ENCODE measurements around the gene REPIN1.
A peak's percentile ranks its signal among the peaks of the same experiment; 100 is the strongest.

REPIN1 gene

GRCh38 chr7:150404172-150404804, 35.7 kb downstream of the REPIN1 start:
- H4K8ac ChIP-seq (ENCODE audit: low read depth, low read length), result peak overlapping the region; percentile 95
- peaks cover 1% of the 10 kb centered on the region for H3K9me3 ChIP-seq (ENCODE audit: insufficient read depth, low read depth, low read length)
- H3K27ac ChIP-seq (ENCODE audit: low read depth, low read length), result peak overlapping the region; percentile 96
- H3K14ac ChIP-seq (ENCODE audit: low read length), result peak overlapping the region; percentile 91
- peak overlapping the region; percentile 92 for H4K12ac ChIP-seq (ENCODE audit: low read depth, low read length)
- no CpG with 5 or more reads among the region's 16 CpGs for WGBS (ENCODE audit: extremely low coverage, insufficient coverage, insufficient read length)
- peak overlapping the region; percentile 56 for H3K4me2 ChIP-seq (ENCODE audit: low read length)
- peak overlapping the region; percentile 94 for H3K4ac ChIP-seq (ENCODE audit: low read depth, low read length)
- peaks cover 59% of the 10 kb centered on the region for H3K79me1 ChIP-seq (ENCODE audit: low read length)
- H3K36me3 ChIP-seq (ENCODE audit: control insufficient read depth in 1 of 2, insufficient read depth in 2 of 2, low read length in 2 of 2), result peaks cover 16 to 18% of the 10 kb centered on the region in 2 experiments
- H2AK5ac ChIP-seq (ENCODE audit: low read length), result peak overlapping the region; percentile 99
- H3K4me3 ChIP-seq (ENCODE audit: low read depth, low read length), result no peak overlapping the region
- peaks cover 36% of the 10 kb centered on the region for H3K79me2 ChIP-seq (ENCODE audit: control insufficient read depth, insufficient read depth, low read length, poor library complexity)
- no peak for DNase-seq
- H3K18ac ChIP-seq (ENCODE audit: low read length), result peak overlapping the region; percentile 78
- peak overlapping the region; percentile 98 for H2BK120ac ChIP-seq (ENCODE audit: insufficient read depth, low read length, poor library complexity)
- H2BK5ac ChIP-seq (ENCODE audit: low read depth, low read length, poor library complexity), result peak overlapping the region; percentile 98
- H3K4me1 ChIP-seq (ENCODE audit: control insufficient read depth in 1 of 2, insufficient read depth in 2 of 2, low read length in 2 of 2), result peaks cover 41 to 62% of the 10 kb centered on the region in 2 experiments
- H3K9ac ChIP-seq (ENCODE audit: low read length), result peak overlapping the region; percentile 84
- no peaks in the 10 kb centered on the region for H3K27me3 ChIP-seq (ENCODE audit: insufficient read depth, low read length)
- H2BK12ac ChIP-seq (ENCODE audit: low read length), result peak overlapping the region; percentile 78
- H3K23ac ChIP-seq (ENCODE audit: low read length), result no peak overlapping the region
- peak overlapping the region; percentile 99 for H4K91ac ChIP-seq (ENCODE audit: low read depth, low read length)
- peak overlapping the region; percentile 88 for H2AFZ ChIP-seq (ENCODE audit: insufficient read depth, low read length, poor library complexity)

- Histone ChIP-seq H3K14ac (ENCODE audit: low read length) (peak overlapping the region; percentile 91), H3K4me3 (ENCODE audit: low read depth, low read length) (peak overlapping the region; percentile 75), H2BK12ac (ENCODE audit: low read length) (peak overlapping the region; percentile 78), H3K4me2 (ENCODE audit: low read length) (peak overlapping the region; percentile 56), H2BK5ac (ENCODE audit: low read depth, low read length, poor library complexity) (peak overlapping the region; percentile 98), H3K27ac (ENCODE audit: low read depth, low read length) (peak overlapping the region; percentile 96), H3K79me2 (ENCODE audit: control insufficient read depth, insufficient read depth, low read length, poor library complexity) (peaks cover 36% of the 10 kb centered on the region), H2AFZ (ENCODE audit: insufficient read depth, low read length, poor library complexity) (peak overlapping the region; percentile 88), H3K27me3 (ENCODE audit: insufficient read depth, low read length) (no peaks in the 10 kb centered on the region), H2AK5ac (ENCODE audit: low read length) (peak overlapping the region; percentile 99), H2BK120ac (ENCODE audit: insufficient read depth, low read length, poor library complexity) (peak overlapping the region; percentile 98), H3K9ac (ENCODE audit: low read length) (peak overlapping the region; percentile 84), H3K79me1 (ENCODE audit: low read length) (peaks cover 55% of the 10 kb centered on the region), H3K4ac (ENCODE audit: low read depth, low read length) (peak overlapping the region; percentile 94), H3K23ac (ENCODE audit: low read length) (no peak overlapping the region), H4K8ac (ENCODE audit: low read depth, low read length) (peak overlapping the region; percentile 95), H3K18ac (ENCODE audit: low read length) (peak overlapping the region; percentile 78), H3K4me1 (ENCODE audit: control insufficient read depth in 1 of 2, insufficient read depth in 2 of 2, low read length in 2 of 2) (peaks cover 37 to 56% of the 10 kb centered on the region in 2 experiments), H3K9me3 (ENCODE audit: insufficient read depth, low read depth, low read length) (peaks cover 1% of the 10 kb centered on the region), H3K36me3 (ENCODE audit: control insufficient read depth in 1 of 2, insufficient read depth in 2 of 2, low read length in 2 of 2) (peaks cover 22 to 24% of the 10 kb centered on the region in 2 experiments), H4K91ac (ENCODE audit: low read depth, low read length) (peak overlapping the region; percentile 99), H4K12ac (ENCODE audit: low read depth, low read length) (peak overlapping the region; percentile 92)
- DNase-seq, result peak; percentile 66 to 81
- WGBS (ENCODE audit: extremely low coverage, insufficient coverage, insufficient read length), result no CpG with 5 or more reads among the region's 86 CpGs
Measured at GRCh38 chr7:150404805-150405583, 36.4 kb downstream of the REPIN1 start.

- peak overlapping the region; percentile 42 for H2AK5ac ChIP-seq (ENCODE audit: low read length)
- H3K27me3 ChIP-seq (ENCODE audit: insufficient read depth, low read length), result no peaks in the 10 kb centered on the region
- no CpG with 5 or more reads among the region's 35 CpGs for WGBS (ENCODE audit: extremely low coverage, insufficient coverage, insufficient read length)
- H4K8ac ChIP-seq (ENCODE audit: low read depth, low read length), result peak overlapping the region; percentile 95
- H3K4me1 ChIP-seq (ENCODE audit: control insufficient read depth in 1 of 2, insufficient read depth in 2 of 2, low read length in 2 of 2), result peaks cover 37 to 53% of the 10 kb centered on the region in 2 experiments
- H4K12ac ChIP-seq (ENCODE audit: low read depth, low read length), result peak overlapping the region; percentile 92
- peak overlapping the region; percentile 91 for H3K14ac ChIP-seq (ENCODE audit: low read length)
- peak overlapping the region; percentile 48 for H2BK12ac ChIP-seq (ENCODE audit: low read length)
- H2BK120ac ChIP-seq (ENCODE audit: insufficient read depth, low read length, poor library complexity), result peak overlapping the region; percentile 98
- H3K4me2 ChIP-seq (ENCODE audit: low read length), result peak overlapping the region; percentile 56
- DNase-seq, result peak in 1 of 2 donors; percentile 10
- peaks cover 29 to 30% of the 10 kb centered on the region in 2 experiments for H3K36me3 ChIP-seq (ENCODE audit: control insufficient read depth in 1 of 2, insufficient read depth in 2 of 2, low read length in 2 of 2)
- peak overlapping the region; percentile 88 for H2AFZ ChIP-seq (ENCODE audit: insufficient read depth, low read length, poor library complexity)
- peak overlapping the region; percentile 78 for H3K18ac ChIP-seq (ENCODE audit: low read length)
- peak overlapping the region; percentile 75 for H3K4me3 ChIP-seq (ENCODE audit: low read depth, low read length)
- H3K9me3 ChIP-seq (ENCODE audit: insufficient read depth, low read depth, low read length), result peaks cover 1% of the 10 kb centered on the region
- peaks cover 56% of the 10 kb centered on the region for H3K79me1 ChIP-seq (ENCODE audit: low read length)
- H2BK5ac ChIP-seq (ENCODE audit: low read depth, low read length, poor library complexity), result peak overlapping the region; percentile 32
- peaks cover 36% of the 10 kb centered on the region for H3K79me2 ChIP-seq (ENCODE audit: control insufficient read depth, insufficient read depth, low read length, poor library complexity)
- H3K4ac ChIP-seq (ENCODE audit: low read depth, low read length), result peak overlapping the region; percentile 94
- peak overlapping the region; percentile 96 for H3K27ac ChIP-seq (ENCODE audit: low read depth, low read length)
- no peak overlapping the region for H3K23ac ChIP-seq (ENCODE audit: low read length)
- peak overlapping the region; percentile 44 for H3K9ac ChIP-seq (ENCODE audit: low read length)
- H4K91ac ChIP-seq (ENCODE audit: low read depth, low read length), result peak overlapping the region; percentile 99
Measured at GRCh38 chr7:150405584-150406311, 37.1 kb downstream of the REPIN1 start.

- no peak for DNase-seq
- Histone ChIP-seq H2BK12ac (ENCODE audit: low read length) (peak overlapping the region; percentile 48), H3K79me1 (ENCODE audit: low read length) (peaks cover 51% of the 10 kb centered on the region), H3K27me3 (ENCODE audit: insufficient read depth, low read length) (no peaks in the 10 kb centered on the region), H4K91ac (ENCODE audit: low read depth, low read length) (peak overlapping the region; percentile 99), H3K23ac (ENCODE audit: low read length) (no peak overlapping the region), H3K27ac (ENCODE audit: low read depth, low read length) (no peak overlapping the region), H3K4me1 (ENCODE audit: control insufficient read depth in 1 of 2, insufficient read depth in 2 of 2, low read length in 2 of 2) (peaks cover 34 to 48% of the 10 kb centered on the region in 2 experiments), H2BK5ac (ENCODE audit: low read depth, low read length, poor library complexity) (peak overlapping the region; percentile 32), H3K79me2 (ENCODE audit: control insufficient read depth, insufficient read depth, low read length, poor library complexity) (peaks cover 31% of the 10 kb centered on the region), H3K18ac (ENCODE audit: low read length) (peak overlapping the region; percentile 78), H3K4me2 (ENCODE audit: low read length) (peak overlapping the region; percentile 56), H3K4me3 (ENCODE audit: low read depth, low read length) (no peak overlapping the region), H2AK5ac (ENCODE audit: low read length) (peak overlapping the region; percentile 42), H4K8ac (ENCODE audit: low read depth, low read length) (peak overlapping the region; percentile 95), H3K9me3 (ENCODE audit: insufficient read depth, low read depth, low read length) (peaks cover 1% of the 10 kb centered on the region), H2AFZ (ENCODE audit: insufficient read depth, low read length, poor library complexity) (peak overlapping the region; percentile 11), H3K9ac (ENCODE audit: low read length) (no peak overlapping the region), H3K4ac (ENCODE audit: low read depth, low read length) (peak overlapping the region; percentile 94), H3K36me3 (ENCODE audit: control insufficient read depth in 1 of 2, insufficient read depth in 2 of 2, low read length in 2 of 2) (peaks cover 32 to 34% of the 10 kb centered on the region in 2 experiments), H4K12ac (ENCODE audit: low read depth, low read length) (peak overlapping the region; percentile 32), H2BK120ac (ENCODE audit: insufficient read depth, low read length, poor library complexity) (peak overlapping the region; percentile 98), H3K14ac (ENCODE audit: low read length) (peak overlapping the region; percentile 91)
- no CpG with 5 or more reads among the region's 2 CpGs for WGBS (ENCODE audit: extremely low coverage, insufficient coverage, insufficient read length)
Measured at GRCh38 chr7:150406312-150406566, 37.6 kb downstream of the REPIN1 start.
